Measurements from ENCODE around the gene LDLRAD4. TPM values are rescaled to one million over a fixed set of nuclear protein-coding genes. Genes with fewer than 3 reads are reported as not detected.

Gene LDLRAD4
- total RNA-seq, 2 donors from 2014 or later: 11.7 to 17.0 TPM

DNA sequence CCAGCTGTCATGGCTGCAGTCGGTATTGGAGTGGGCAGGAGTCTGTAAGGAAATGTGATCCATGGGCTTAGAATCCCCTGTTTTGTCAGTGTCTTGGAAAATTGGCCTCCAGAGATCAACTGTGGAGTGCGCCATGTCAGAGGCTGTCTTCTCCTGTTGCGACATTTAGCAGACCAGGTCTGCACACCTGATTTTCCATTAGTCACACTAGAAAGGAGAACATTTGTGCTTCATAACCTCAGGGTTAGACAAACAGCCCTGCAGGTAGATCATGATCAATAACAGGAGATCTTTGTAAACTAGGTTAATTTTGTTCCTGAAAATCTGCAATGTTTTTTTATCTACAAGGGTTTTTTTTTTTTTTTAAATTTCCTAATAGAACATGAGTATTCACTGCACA is 28.0 kb downstream of the LDLRAD4 start:
- Histone ChIP-seq H3K27ac (no peak overlapping the region), H3K4me3 (no peak overlapping the region), H3K27me3 (no peaks in the 10 kb centered on the region), H3K4me1 (no peaks in the 10 kb centered on the region), H3K36me3 (no peaks in the 10 kb centered on the region), H3K9me3 (no peaks in the 10 kb centered on the region), H3K9ac (ENCODE audit: low read depth in 2 of 2, low read length in 2 of 2) (no peak overlapping the region)
- TF ChIP-seq, protein P1, sequence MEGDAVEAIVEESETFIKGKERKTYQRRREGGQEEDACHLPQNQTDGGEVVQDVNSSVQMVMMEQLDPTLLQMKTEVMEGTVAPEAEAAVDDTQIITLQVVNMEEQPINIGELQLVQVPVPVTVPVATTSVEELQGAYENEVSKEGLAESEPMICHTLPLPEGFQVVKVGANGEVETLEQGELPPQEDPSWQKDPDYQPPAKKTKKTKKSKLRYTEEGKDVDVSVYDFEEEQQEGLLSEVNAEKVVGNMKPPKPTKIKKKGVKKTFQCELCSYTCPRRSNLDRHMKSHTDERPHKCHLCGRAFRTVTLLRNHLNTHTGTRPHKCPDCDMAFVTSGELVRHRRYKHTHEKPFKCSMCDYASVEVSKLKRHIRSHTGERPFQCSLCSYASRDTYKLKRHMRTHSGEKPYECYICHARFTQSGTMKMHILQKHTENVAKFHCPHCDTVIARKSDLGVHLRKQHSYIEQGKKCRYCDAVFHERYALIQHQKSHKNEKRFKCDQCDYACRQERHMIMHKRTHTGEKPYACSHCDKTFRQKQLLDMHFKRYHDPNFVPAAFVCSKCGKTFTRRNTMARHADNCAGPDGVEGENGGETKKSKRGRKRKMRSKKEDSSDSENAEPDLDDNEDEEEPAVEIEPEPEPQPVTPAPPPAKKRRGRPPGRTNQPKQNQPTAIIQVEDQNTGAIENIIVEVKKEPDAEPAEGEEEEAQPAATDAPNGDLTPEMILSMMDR (IDR thresholded peaks at IDR 0.05): no peak
- intact Hi-C loops (cut with DNase I): no loop called here
- no peak for DNase-seq

GRCh38 chr18:13247506-13247905 is 28.9 kb downstream of the LDLRAD4 start:
- no peaks in the 10 kb centered on the region for H3K27me3 ChIP-seq
- no peak overlapping the region for H3K27ac ChIP-seq
- no peak overlapping the region for H3K4me3 ChIP-seq
- no peak for DNase-seq
- intact Hi-C loops (cut with DNase I): no loop called here
- TF ChIP-seq, protein P1 (IDR thresholded peaks at IDR 0.05): no peak
- H3K4me1 ChIP-seq: no peaks in the 10 kb centered on the region
- no peaks in the 10 kb centered on the region for H3K36me3 ChIP-seq
- H3K9me3 ChIP-seq: no peaks in the 10 kb centered on the region
- no peak overlapping the region for H3K9ac ChIP-seq (ENCODE audit: low read depth in 2 of 2, low read length in 2 of 2)

GRCh38 chr18:13252686-13253410 is 34.3 kb downstream of the LDLRAD4 start:
- no peaks in the 10 kb centered on the region for H3K36me3 ChIP-seq
- H3K4me3 ChIP-seq: no peak overlapping the region
- H3K9ac ChIP-seq (ENCODE audit: low read depth in 2 of 2, low read length in 2 of 2): no peak overlapping the region
- DNase-seq: no peak
- no peaks in the 10 kb centered on the region for H3K27me3 ChIP-seq
- H3K9me3 ChIP-seq: no peaks in the 10 kb centered on the region
- intact Hi-C loops (cut with DNase I): no loop called here
- H3K4me1 ChIP-seq: no peaks in the 10 kb centered on the region
- TF ChIP-seq, protein P1 (IDR thresholded peaks at IDR 0.05): no peak
- no peak overlapping the region for H3K27ac ChIP-seq

GRCh38 chr18:13253786-13254688 is 35.5 kb downstream of the LDLRAD4 start:
- no peak overlapping the region for H3K4me3 ChIP-seq
- H3K9ac ChIP-seq (ENCODE audit: low read depth in 2 of 2, low read length in 2 of 2): no peak overlapping the region
- no peak overlapping the region for H3K27ac ChIP-seq
- intact Hi-C loops (cut with DNase I): no loop called here
- no peak for DNase-seq
- H3K36me3 ChIP-seq: no peaks in the 10 kb centered on the region
- TF ChIP-seq, protein P1 (IDR thresholded peaks at IDR 0.05): no peak
- no peaks in the 10 kb centered on the region for H3K27me3 ChIP-seq
- H3K4me1 ChIP-seq: no peaks in the 10 kb centered on the region
- H3K9me3 ChIP-seq: no peaks in the 10 kb centered on the region

- H3K27me3 ChIP-seq: no peaks in the 10 kb centered on the region
- no peaks in the 10 kb centered on the region for H3K9me3 ChIP-seq
- H3K9ac ChIP-seq (ENCODE audit: low read depth in 2 of 2, low read length in 2 of 2): no peak overlapping the region
- no peaks in the 10 kb centered on the region for H3K36me3 ChIP-seq
- H3K4me3 ChIP-seq: no peak overlapping the region
- TF ChIP-seq, protein P1 (IDR thresholded peaks at IDR 0.05): no peak
- intact Hi-C loops (cut with DNase I): no loop called here
- H3K27ac ChIP-seq: no peak overlapping the region
- H3K4me1 ChIP-seq: no peaks in the 10 kb centered on the region
- DNase-seq: no peak
These were observed 36.7 kb downstream of the LDLRAD4 start for GRCh38 chr18:13254971-13255927.
